Endodermal cell (in vitro differentiated cells): ENCODE data around the gene SPAG8. TPM values are rescaled to one million over a fixed set of nuclear protein-coding genes. Genes with fewer than 3 reads are reported as not detected.
A peak's percentile ranks its signal among the peaks of the same experiment; 100 is the strongest.

Source experiments
- DNase-seq: peaks from one replicate; pipeline ENCODE4 v3.0.0-alpha.2; 2017
- H3K27ac ChIP-seq: 2 replicates; pipeline ENCODE4 v1.5.1; 2013; ENCODE audit warnings: mild to moderate bottlenecking, low read depth, low read length, moderate library complexity
- H3K27me3 ChIP-seq: 2 replicates; pipeline ENCODE4 v1.6.1; 2013; ENCODE audit warnings: mild to moderate bottlenecking, low read length, moderate library complexity; ENCODE audit not compliant: insufficient read depth, control insufficient read depth, poor library complexity, severe bottlenecking
- H3K36me3 ChIP-seq: 2 replicates; pipeline ENCODE4 v1.7.0; 2013; ENCODE audit warnings: mild to moderate bottlenecking, low read length, moderate library complexity; ENCODE audit not compliant: control insufficient read depth, insufficient read depth
- H3K4me1 ChIP-seq: one replicate; pipeline ENCODE4 v1.7.0; 2013; ENCODE audit warnings: low read length; ENCODE audit not compliant: control insufficient read depth, insufficient read depth
- H3K4me3 ChIP-seq: 2 replicates; pipeline ENCODE4 v1.5.1; 2013; ENCODE audit warnings: mild to moderate bottlenecking, low read length, moderate library complexity
- H3K9ac ChIP-seq: 2 replicates; pipeline ENCODE4 v1.6.1; 2013; ENCODE audit warnings: mild to moderate bottlenecking, low read length, moderate library complexity; ENCODE audit not compliant: poor library complexity, severe bottlenecking; ENCODE audit errors: extremely low read depth
- H3K9me3 ChIP-seq: 2 replicates; pipeline ENCODE4 v1.6.1; 2013; ENCODE audit warnings: mild to moderate bottlenecking, low read length, moderate library complexity; ENCODE audit not compliant: control insufficient read depth
- H3K27ac Mint-ChIP-seq: 2 replicates; pipeline ENCODE4 v1.8.0; 2020; ENCODE audit warnings: mixed read lengths
- H3K27me3 Mint-ChIP-seq: 2 replicates; pipeline ENCODE4 v1.8.0; 2021; ENCODE audit warnings: mild to moderate bottlenecking, mixed read lengths; ENCODE audit not compliant: insufficient read depth
- H3K36me3 Mint-ChIP-seq: 2 replicates; pipeline ENCODE4 v1.8.0; 2020; ENCODE audit warnings: low read depth, mixed read lengths
- H3K4me1 Mint-ChIP-seq: 2 replicates; pipeline ENCODE4 v1.8.0; 2020; ENCODE audit warnings: mixed read lengths
- H3K4me3 Mint-ChIP-seq: 2 replicates; pipeline ENCODE4 v1.8.0; 2020; ENCODE audit warnings: mild to moderate bottlenecking, moderate library complexity, mixed read lengths
- H3K9me3 Mint-ChIP-seq: 2 replicates; pipeline ENCODE4 v1.8.0; 2020; ENCODE audit warnings: mild to moderate bottlenecking, mixed read lengths
- WGBS, 2 experiments: methylation state at CpG; one replicate each; pipeline versions ENCODE4 v1.1.5 to v1.1.7; 2013; ENCODE audit warnings: missing lambda C conversion rate in 2 of 2, mixed read lengths in 1 of 2; ENCODE audit not compliant: insufficient coverage in 1 of 2, insufficient read length in 1 of 2; 5-methylcytosine and 5-hydroxymethylcytosine counted together
- total RNA-seq, 2 donors: library from RNA; stranded (reverse); fragmentation: NEBNext Ultra II Directional in 1 of 2; extraction: Animal tissue kit (Norgen Biotek cat#: 25700) in 1 of 2; gene quantifications; 2 replicates in 1 of 2; 3 replicates in 1 of 2; pipeline ENCODE4 v1.2.1, GENCODE V29; 2021
- TF ChIP-seq, protein P1 (sequence below): fragments of 200-600 bp; sonication (generic); conservative IDR thresholded peaks from 2 replicates; pipeline ENCODE4 v1.5.0; 2021; ENCODE audit warnings: antibody characterized with exemption, mild to moderate bottlenecking

The SPAG8 gene
- total RNA-seq, 2 donors from 2014 or later: 1.2 to 1.4 TPM

GRCh38 chr9:35806101-35806500, 6.0 kb downstream of the SPAG8 start:
- Histone ChIP-seq H3K27ac (no peak overlapping the region), H3K27me3 (no peaks in the 10 kb centered on the region), H3K9ac (no peak overlapping the region), H3K36me3 (peaks cover 33% of the 10 kb centered on the region), H3K9me3 (no peaks in the 10 kb centered on the region), H3K4me1 (peaks cover 5% of the 10 kb centered on the region), H3K4me3 (no peak overlapping the region)
- TF ChIP-seq, protein P1, sequence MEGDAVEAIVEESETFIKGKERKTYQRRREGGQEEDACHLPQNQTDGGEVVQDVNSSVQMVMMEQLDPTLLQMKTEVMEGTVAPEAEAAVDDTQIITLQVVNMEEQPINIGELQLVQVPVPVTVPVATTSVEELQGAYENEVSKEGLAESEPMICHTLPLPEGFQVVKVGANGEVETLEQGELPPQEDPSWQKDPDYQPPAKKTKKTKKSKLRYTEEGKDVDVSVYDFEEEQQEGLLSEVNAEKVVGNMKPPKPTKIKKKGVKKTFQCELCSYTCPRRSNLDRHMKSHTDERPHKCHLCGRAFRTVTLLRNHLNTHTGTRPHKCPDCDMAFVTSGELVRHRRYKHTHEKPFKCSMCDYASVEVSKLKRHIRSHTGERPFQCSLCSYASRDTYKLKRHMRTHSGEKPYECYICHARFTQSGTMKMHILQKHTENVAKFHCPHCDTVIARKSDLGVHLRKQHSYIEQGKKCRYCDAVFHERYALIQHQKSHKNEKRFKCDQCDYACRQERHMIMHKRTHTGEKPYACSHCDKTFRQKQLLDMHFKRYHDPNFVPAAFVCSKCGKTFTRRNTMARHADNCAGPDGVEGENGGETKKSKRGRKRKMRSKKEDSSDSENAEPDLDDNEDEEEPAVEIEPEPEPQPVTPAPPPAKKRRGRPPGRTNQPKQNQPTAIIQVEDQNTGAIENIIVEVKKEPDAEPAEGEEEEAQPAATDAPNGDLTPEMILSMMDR: no peak
- H3K27me3 Mint-ChIP-seq: no peaks in the 10 kb centered on the region
- DNase-seq: no peak
- no peak overlapping the region for H3K27ac Mint-ChIP-seq
- H3K36me3 Mint-ChIP-seq: peaks cover 35% of the 10 kb centered on the region
- peaks cover 6% of the 10 kb centered on the region for H3K4me1 Mint-ChIP-seq
- 95 to 97% methylated on average over 8 of the region's 8 CpGs for WGBS, 2 experiments
- H3K4me3 Mint-ChIP-seq: no peak overlapping the region
- no peaks in the 10 kb centered on the region for H3K9me3 Mint-ChIP-seq

DNA sequence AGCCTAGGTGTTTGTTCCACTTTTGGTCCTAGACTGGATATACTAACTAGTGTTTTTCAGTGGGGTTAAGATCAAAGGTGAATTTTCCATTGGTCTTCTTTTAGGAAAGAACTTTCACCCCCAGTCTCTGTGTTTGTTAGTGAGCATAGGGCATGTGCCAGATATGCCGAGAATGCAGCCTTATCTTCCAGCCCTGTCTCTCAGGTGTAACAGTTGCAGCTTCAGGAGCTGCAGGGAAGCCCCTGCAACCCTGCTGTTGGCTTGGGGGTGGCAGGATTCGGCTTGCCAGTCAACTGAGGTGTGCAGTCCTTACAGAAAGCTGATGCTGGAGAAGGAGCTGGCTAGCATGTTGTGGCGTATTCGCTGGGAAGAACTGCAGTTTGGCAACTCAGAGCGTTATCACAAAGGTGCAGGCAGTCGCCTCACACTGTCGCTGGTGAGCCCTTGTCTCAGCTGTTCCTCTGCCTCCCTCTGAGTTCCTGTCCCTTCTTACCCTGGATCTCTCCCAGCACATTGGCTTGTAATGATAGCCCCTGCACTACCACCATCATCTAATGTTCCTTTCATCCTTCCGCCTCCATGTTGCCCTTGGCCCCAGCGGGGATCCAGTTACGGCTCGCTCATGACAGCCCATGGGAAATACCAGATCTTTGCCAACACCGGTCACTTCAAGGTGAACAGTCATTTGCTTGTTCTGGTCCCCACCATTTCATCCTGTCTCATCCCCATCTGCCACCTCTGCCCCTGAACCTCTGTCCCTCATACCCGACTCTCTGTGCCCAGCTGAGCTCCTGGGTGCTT, 10.5 kb downstream of the SPAG8 start:
- Mint-ChIP-seq H3K9me3 (no peaks in the 10 kb centered on the region), H3K36me3 (peaks cover 25% of the 10 kb centered on the region), H3K4me1 (peaks cover 13% of the 10 kb centered on the region), H3K4me3 (no peak overlapping the region), H3K27me3 (no peaks in the 10 kb centered on the region), H3K27ac (peak overlapping the region; percentile 41)
- TF ChIP-seq, protein P1: no peak
- Histone ChIP-seq H3K27ac (no peak overlapping the region), H3K36me3 (peaks cover 22% of the 10 kb centered on the region), H3K9ac (no peak overlapping the region), H3K27me3 (no peaks in the 10 kb centered on the region), H3K9me3 (no peaks in the 10 kb centered on the region), H3K4me1 (peaks cover 8% of the 10 kb centered on the region), H3K4me3 (peak overlapping the region; percentile 64)
- no peak for DNase-seq
- 88 to 96% methylated on average over 12 to 13 of the region's 13 CpGs for WGBS, 2 experiments

DNA sequence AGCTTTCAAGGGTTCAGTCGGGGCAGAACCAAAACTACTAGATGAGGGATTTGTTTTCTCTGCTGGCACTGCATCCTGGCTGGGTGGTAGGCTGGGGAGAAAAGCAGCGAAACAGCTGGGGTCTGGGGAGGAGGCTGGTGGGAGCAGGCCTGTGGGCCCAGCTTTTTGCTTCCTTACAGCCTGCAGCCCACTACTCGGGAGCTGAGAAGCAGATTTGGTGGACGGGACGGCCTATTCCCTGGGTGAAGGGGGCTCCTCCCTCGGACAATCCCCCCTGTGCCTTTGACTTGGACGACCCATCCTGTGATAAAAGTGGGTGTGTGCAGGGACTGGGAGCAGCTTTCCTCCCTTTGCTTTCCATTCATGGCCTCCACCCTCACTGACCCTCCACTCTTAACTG, 11.5 kb downstream of the SPAG8 start:
- Histone ChIP-seq H3K36me3 (peaks cover 16% of the 10 kb centered on the region), H3K4me1 (peaks cover 8% of the 10 kb centered on the region), H3K9ac (no peak overlapping the region), H3K27me3 (no peaks in the 10 kb centered on the region), H3K27ac (no peak overlapping the region), H3K4me3 (no peak overlapping the region), H3K9me3 (no peaks in the 10 kb centered on the region)
- Mint-ChIP-seq H3K27ac (peak overlapping the region; percentile 23), H3K27me3 (no peaks in the 10 kb centered on the region), H3K9me3 (no peaks in the 10 kb centered on the region), H3K4me3 (no peak overlapping the region), H3K36me3 (peaks cover 18% of the 10 kb centered on the region), H3K4me1 (peaks cover 15% of the 10 kb centered on the region)
- TF ChIP-seq, protein P1: no peak
- DNase-seq: no peak
- 88 to 97% methylated on average over 5 to 7 of the region's 7 CpGs for WGBS, 2 experiments
